K562 (cell line): ENCODE measurements around the gene TMEM203. TPM values are rescaled to one million over a fixed set of nuclear protein-coding genes. Genes with fewer than 3 reads are reported as not detected.

Experiments
- AFF1 ChIP-seq, 2 experiments: fragments of 450-650 bp; IDR thresholded peaks; 2 replicates each; pipeline ENCODE4 v1.6.1; 2018; ENCODE audit warnings: mild to moderate bottlenecking in 2 of 2, low read depth in 1 of 2; ENCODE audit not compliant: partially characterized antibody in 2 of 2
- ASH1L ChIP-seq: fragments of 450-650 bp; IDR thresholded peaks from 2 replicates; pipeline ENCODE4 v1.6.1; 2018; ENCODE audit warnings: borderline replicate concordance, mild to moderate bottlenecking, low read depth; ENCODE audit not compliant: partially characterized antibody
- CEBPG ChIP-seq, 3 experiments: fragments of 200-800 bp in 1 of 3; sonication (Bioruptor generic) in 1 of 3; sonication (generic) in 1 of 3; formaldehyde crosslinking in 1 of 3; IDR thresholded peaks in 2 of 3; conservative IDR thresholded peaks in 1 of 3; 2 replicates each; pipeline versions ENCODE4 v1.6.1 to v1.8.0; 2016 to 2022; ENCODE audit warnings: missing compliant biosample characterization in 2 of 3, missing genetic modification characterization in 2 of 3, mild to moderate bottlenecking in 1 of 3, missing genetic modification reagents in 1 of 3
- COPS2 ChIP-seq: fragments of 450-650 bp; conservative IDR thresholded peaks from 2 replicates; pipeline ENCODE4 v1.6.1; 2016; ENCODE audit warnings: mild to moderate bottlenecking, moderate library complexity
- DACH1 ChIP-seq: fragments of 450-650 bp; IDR thresholded peaks from 2 replicates; pipeline ENCODE4 v1.6.1; 2018; ENCODE audit not compliant: partially characterized antibody
- E2F3 ChIP-seq: fragments of 250-450 bp; sonication (Bioruptor Pico); IDR thresholded peaks from 2 replicates; pipeline ENCODE4 v1.4.0; 2020; ENCODE audit warnings: mild to moderate bottlenecking
- EGR1 ChIP-seq: fragments of 450-650 bp; conservative IDR thresholded peaks from 2 replicates; pipeline ENCODE4 v1.6.1; 2017; ENCODE audit warnings: mild to moderate bottlenecking
- GTF2B ChIP-seq: IDR thresholded peaks from 2 replicates; pipeline ENCODE4 v1.6.1; 2011; ENCODE audit not compliant: insufficient read length; ENCODE audit errors: extremely low read depth
- HBP1 ChIP-seq: fragments of 450-650 bp; formaldehyde crosslinking; IDR thresholded peaks from 2 replicates; pipeline ENCODE4 v1.4.0; 2022; ENCODE audit warnings: missing genetic modification characterization
- JUNB ChIP-seq: fragments of 450-650 bp; formaldehyde crosslinking; conservative IDR thresholded peaks from 2 replicates; pipeline ENCODE4 v1.4.0; 2020; ENCODE audit warnings: mild to moderate bottlenecking
- NCOR1 ChIP-seq: fragments of 450-650 bp; IDR thresholded peaks from 2 replicates; pipeline ENCODE4 v1.6.1; 2016; ENCODE audit warnings: mild to moderate bottlenecking, moderate library complexity
- NFRKB ChIP-seq: fragments of 450-650 bp; IDR thresholded peaks from 2 replicates; pipeline ENCODE4 v1.6.1; 2016; ENCODE audit warnings: low read depth
- PHTF2 ChIP-seq: fragments of 250-450 bp; sonication (Bioruptor Pico); IDR thresholded peaks from 2 replicates; pipeline ENCODE4 v1.5.0; 2021; ENCODE audit warnings: mild to moderate bottlenecking
- RNF219 ChIP-seq: fragments of 250-450 bp; sonication (Bioruptor Pico); IDR thresholded peaks from 2 replicates; pipeline ENCODE4 v1.5.0; 2022; ENCODE audit warnings: mild to moderate bottlenecking
- ZBTB17 ChIP-seq: fragments of 450-650 bp; formaldehyde crosslinking; IDR thresholded peaks from 2 replicates; pipeline ENCODE4 v1.4.0; 2020; ENCODE audit warnings: mild to moderate bottlenecking
- ZKSCAN1 ChIP-seq: fragments of 150-350 bp; IDR thresholded peaks from 2 replicates; pipeline ENCODE4 v1.6.1; 2016; ENCODE audit warnings: low read depth, low read length
- ZNF174 ChIP-seq: fragments of 250-450 bp; sonication (Bioruptor Pico); IDR thresholded peaks from 2 replicates; pipeline ENCODE4 v1.4.0; 2020; ENCODE audit warnings: mild to moderate bottlenecking
- ZNF232 ChIP-seq: sonication (generic); formaldehyde crosslinking; IDR thresholded peaks from 2 replicates; pipeline ENCODE4 v1.8.0; 2022; ENCODE audit warnings: mild to moderate bottlenecking, missing genetic modification reagents
- ZNF444 ChIP-seq: fragments of 250-450 bp; sonication (Bioruptor Pico); IDR thresholded peaks from 2 replicates; pipeline ENCODE4 v1.4.0; 2020; ENCODE audit warnings: mild to moderate bottlenecking, moderate library complexity
- ZNF583 ChIP-seq: fragments of 250-450 bp; sonication (Bioruptor Pico); IDR thresholded peaks from 2 replicates; pipeline ENCODE4 v1.4.0; 2020
- polyA plus RNA-seq, 8 experiments: library from polyadenylated mRNA; depleted of rRNA in 4 of 8; stranded (reverse) in 5 of 8; unstranded in 3 of 8; fragments of >200 nt; fragmentation: Nextera tagmentation in 2 of 8; fragmentation: Illumina TruSeq in 1 of 8; extraction: Ambion mirVana in 2 of 8; extraction: Trizol in 1 of 8; gene quantifications; 2 replicates each; pipeline versions ENCODE4 v1.2.1 to v1.2.3, GENCODE V29; 2011 to 2014; ENCODE audit warnings: inconsistent platforms in 1 of 8, missing spikeins in 1 of 8
- total RNA-seq, 7 experiments: library from RNA; depleted of rRNA in 6 of 7; stranded (reverse); fragments of >200 nt in 6 of 7; fragmentation: Illumina TruSeq in 2 of 7; extraction: Trizol in 2 of 7; gene quantifications; 2 replicates each; pipeline versions ENCODE4 v1.2.1 to v1.2.3, GENCODE V29; 2011 to 2021; ENCODE audit warnings: low replicate concordance in 1 of 7

The TMEM203 gene
- total and polyA plus RNA-seq, 9 of the 15 experiments (the other 6 are each of a cell fraction or from before 2014, with no cell fraction given), result 8.8 to 59.5 (median 37.6) TPM

- no peak for TF ChIP-seq CEBPG (CRISPR knock-in tag; IDR thresholded peaks at IDR 0.05)
- no peak for TF ChIP-seq CEBPG (tag; conservative IDR thresholded peaks at IDR 0.05 in 1 of 2, IDR thresholded peaks at IDR 0.05 in 1 of 2)
- 0 out of 2 replicates have a peak, but pooled peaks have one; percentile 57 for TF ChIP-seq ZNF232 (CRISPR knock-in tag)
- TF ChIP-seq GTF2B, result peak; percentile 93
- no peak for TF ChIP-seq JUNB (CRISPR knock-in tag)
- no peak for TF ChIP-seq COPS2
- TF ChIP-seq ASH1L, result peak; percentile 99
- peak; percentile 94 for TF ChIP-seq EGR1
- TF ChIP-seq HBP1 (CRISPR knock-in tag), result peak; percentile 84; the same call in 1 of the 2 replicates
- peak; percentile 39; the same call in 1 of the 2 replicates for TF ChIP-seq NFRKB
- no peak for TF ChIP-seq RNF219 (CRISPR knock-in tag)
- TF ChIP-seq ZNF444 (CRISPR knock-in tag), result no peak
- no peak for TF ChIP-seq AFF1 (IDR thresholded peaks at IDR 0.05; ENCODE audit: low read depth in 1 of 2, partially characterized antibody in 2 of 2)
- no peak for TF ChIP-seq NCOR1
- no peak for TF ChIP-seq ZNF174 (CRISPR knock-in tag)
- no peak for TF ChIP-seq PHTF2 (CRISPR knock-in tag)
- TF ChIP-seq E2F3 (CRISPR knock-in tag), result peak; percentile 59; the same call in 1 of the 2 replicates
- TF ChIP-seq DACH1, result no peak
- TF ChIP-seq ZKSCAN1, result peak; percentile 30
- no peak for TF ChIP-seq ZNF583 (CRISPR knock-in tag)
- 0 out of 2 replicates have a peak, but pooled peaks have one; percentile 57 for TF ChIP-seq ZBTB17
These were observed 35.5 kb upstream of the TMEM203 start, which contains the start of gene TUBB4B (continued) for GRCh38 chr9:137240841-137241489.
